ENCODE data around the gene MID2. TPM values are rescaled to one million over a fixed set of nuclear protein-coding genes. Genes with fewer than 3 reads are reported as not detected.

MID2 gene
- 10 to 100 TPM in 1 of 3 donors, 1 to 10 TPM in 2; 2.9 to 29.0 (median 5.4) TPM for total RNA-seq
- long read RNA-seq, donor 1, transcript MID2-202 (10 exons, 2,251 nt) = major isoform, 5 of 11 reads
- long read RNA-seq, donor 1, partial matches to known transcripts = 2 of 11 reads
- long read RNA-seq, donor 1, other reads (novel, unspliced or antisense) = 3 of 11 reads
- long read RNA-seq, donor 2 = 0 reads

- Histone ChIP-seq H3K4me1 (ENCODE audit: low read depth) (no peaks in the 10 kb centered on the region), H3K9me3 (no peaks in the 10 kb centered on the region), H3K4me3 (peak within 1 kb of the TSS; percentile 3), H3K36me3 (ENCODE audit: low read depth) (no peaks in the 10 kb centered on the region)
- intact Hi-C loops (cut with DNase I, micrococcal nuclease) = no loop called here
- no peak for TF ChIP-seq CTCF (IDR thresholded peaks at IDR 0.05)
- DNase-seq = peak; percentile 66 to 78 (median 69)
- peak; percentile 80 for ATAC-seq
Measured at GRCh38 chrX:107825698-107826237, at the start of gene MID2. TSS of gene MID2 (plus strand) at chrX:107825866. CDS start at chrX:107826427, 561 bp downstream.

- H3K4me3 ChIP-seq = no peak overlapping the region
- intact Hi-C loops (cut with DNase I, micrococcal nuclease) = loop anchor here (5.0 kb wide), 1 partner anchor 120 kb away; no protein-coding TSS in a partner anchor
- TF ChIP-seq CTCF (IDR thresholded peaks at IDR 0.05) = peak; percentile 31
- DNase-seq (peak; percentile 61 to 82 (median 69)), ATAC-seq (peak; percentile 80)
- H3K9me3 ChIP-seq = no peaks in the 10 kb centered on the region
- no peaks in the 10 kb centered on the region for H3K36me3 ChIP-seq (ENCODE audit: low read depth)
- no peaks in the 10 kb centered on the region for H3K4me1 ChIP-seq (ENCODE audit: low read depth)
Measured at GRCh38 chrX:107776649-107777535, 48.8 kb upstream of the MID2 start.

- DNase-seq (no peak), ATAC-seq (no peak)
- intact Hi-C loops (cut with DNase I, micrococcal nuclease) = loop anchor here (5.0 kb wide), 1 partner anchor 120 kb away; no protein-coding TSS in a partner anchor
- TF ChIP-seq CTCF (IDR thresholded peaks at IDR 0.05) = no peak
- H3K9me3 ChIP-seq = no peaks in the 10 kb centered on the region
- no peak within 1 kb of the TSS for H3K4me3 ChIP-seq
- no peaks in the 10 kb centered on the region for H3K36me3 ChIP-seq (ENCODE audit: low read depth)
- H3K4me1 ChIP-seq (ENCODE audit: low read depth) = no peaks in the 10 kb centered on the region
Measured at GRCh38 chrX:107777536-107777832, 48.2 kb upstream of the MID2 start, which contains the start of gene NCBP2L. TSS of gene NCBP2L (plus strand) at chrX:107777733. CDS start at chrX:107794221, 16,488 bp downstream.

- no peak for ATAC-seq
- Histone ChIP-seq H3K9me3 (no peaks in the 10 kb centered on the region), H3K4me1 (ENCODE audit: low read depth) (no peaks in the 10 kb centered on the region), H3K4me3 (no peak overlapping the region), H3K36me3 (ENCODE audit: low read depth) (no peaks in the 10 kb centered on the region)
- DNase-seq = no peak
- intact Hi-C loops (cut with DNase I, micrococcal nuclease) = no loop called here
- no peak for TF ChIP-seq CTCF (IDR thresholded peaks at IDR 0.05)
Measured at GRCh38 chrX:107780525-107780924, 45.1 kb upstream of the MID2 start.

GRCh38 chrX:107787827-107788226, 37.8 kb upstream of the MID2 start:
- ATAC-seq (no peak), DNase-seq (no peak)
- Histone ChIP-seq H3K4me3 (no peak overlapping the region), H3K9me3 (no peaks in the 10 kb centered on the region), H3K36me3 (ENCODE audit: low read depth) (no peaks in the 10 kb centered on the region), H3K4me1 (ENCODE audit: low read depth) (no peaks in the 10 kb centered on the region)
- intact Hi-C loops (cut with DNase I, micrococcal nuclease) = no loop called here
- TF ChIP-seq CTCF (IDR thresholded peaks at IDR 0.05) = no peak

All from mucosa of descending colon (tissue), 3 donors.